HG02981 (cell line): ENCODE data around the gene SDK2.
"Not testable (repeated sequence)": the region's sequence is repeated elsewhere in the genome, so short reads cannot be mapped to it uniquely, and the experiment has no call there.

ENCODE experiments used
- ATAC-seq: cut with Tn5 transposase; IDR thresholded peaks from one replicate; pipeline ENCODE4 v1.9.1; 2021; ENCODE audit warnings: mild to moderate bottlenecking, moderate library complexity; ENCODE audit not compliant: unreplicated experiment

SDK2 gene

DNA sequence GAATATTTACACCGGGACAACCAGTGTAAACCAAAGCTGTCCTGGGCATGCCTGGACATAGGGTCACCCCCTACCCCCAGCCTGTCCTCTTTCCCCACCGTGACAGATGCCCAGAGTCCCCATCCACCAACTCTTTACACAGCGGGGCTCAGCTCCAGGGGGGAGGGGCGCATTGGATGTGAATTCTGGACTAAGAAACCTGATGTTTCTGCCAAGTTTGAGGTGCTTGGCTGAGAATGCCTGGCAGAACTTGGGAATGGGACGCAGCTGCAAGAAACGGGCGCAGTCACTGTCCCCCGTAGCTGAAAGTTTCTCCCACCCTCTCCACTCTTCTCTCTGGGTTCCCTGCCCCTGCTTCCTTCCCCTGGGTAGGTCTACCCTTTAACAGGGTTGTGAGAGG is 264.4 kb downstream of the SDK2 start:
- ATAC-seq, result no peak

GRCh38 chr17:73378974-73379470 is 265.2 kb downstream of the SDK2 start:
- no peak for ATAC-seq

GRCh38 chr17:73376636-73377035 is 267.6 kb downstream of the SDK2 start:
- ATAC-seq, result no peak

GRCh38 chr17:73376152-73376551 is 268.1 kb downstream of the SDK2 start:
- ATAC-seq, result no peak

GRCh38 chr17:73371836-73372235 is 272.4 kb downstream of the SDK2 start:
- no peak for ATAC-seq

DNA sequence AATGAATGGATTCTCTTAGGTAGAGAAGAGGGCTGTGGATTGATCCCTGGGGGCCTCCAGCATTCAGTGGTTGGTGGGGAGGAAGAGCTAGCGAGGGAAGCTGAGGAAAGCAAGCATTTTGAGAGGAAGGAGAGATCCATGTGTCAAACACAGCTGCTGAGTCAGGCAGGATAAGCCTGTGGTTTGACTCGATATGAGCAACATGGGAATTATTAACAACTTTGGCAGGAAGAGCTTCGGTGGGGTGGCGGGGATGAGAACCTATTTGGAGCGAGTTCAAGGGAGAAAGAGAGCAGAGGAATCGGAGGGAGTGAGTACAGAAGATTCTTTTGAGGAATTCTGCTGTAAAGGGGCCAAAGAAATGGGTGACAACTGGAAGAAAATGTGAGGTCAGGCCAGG is 273.0 kb downstream of the SDK2 start:
- no peak for ATAC-seq

DNA sequence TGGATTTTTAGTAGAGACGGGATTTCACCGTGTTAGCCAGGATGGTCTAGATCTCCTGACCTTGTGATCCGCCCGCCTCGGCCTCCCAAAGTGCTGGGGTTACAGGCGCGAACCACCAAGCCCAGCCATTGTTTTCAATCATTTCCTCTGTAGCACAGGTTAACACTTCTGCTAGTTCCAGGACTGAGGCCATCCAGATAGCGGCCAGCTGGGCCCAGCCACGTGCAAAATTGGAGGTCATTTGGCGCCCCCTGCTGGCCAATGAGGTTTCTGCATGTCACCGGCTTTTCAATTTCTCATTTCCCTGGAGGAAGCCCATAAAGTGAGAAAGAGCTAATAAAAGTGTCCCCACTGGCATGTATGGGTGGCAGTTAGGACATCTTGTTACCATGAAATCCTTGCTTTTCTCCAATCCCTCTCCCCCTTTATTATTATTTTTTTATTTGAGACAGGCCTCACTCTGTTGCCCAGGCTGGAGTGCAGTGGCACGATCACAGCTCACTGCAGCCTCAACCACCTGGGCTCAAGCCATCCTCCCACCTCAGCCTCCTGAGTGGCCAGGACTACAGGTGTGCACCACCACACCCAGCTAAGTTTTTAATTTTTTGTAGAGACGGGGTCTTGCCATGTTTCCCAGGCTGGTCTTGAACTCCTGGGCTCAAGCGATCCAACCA is 274.3 kb downstream of the SDK2 start:
- not testable (repeated sequence) for ATAC-seq

DNA sequence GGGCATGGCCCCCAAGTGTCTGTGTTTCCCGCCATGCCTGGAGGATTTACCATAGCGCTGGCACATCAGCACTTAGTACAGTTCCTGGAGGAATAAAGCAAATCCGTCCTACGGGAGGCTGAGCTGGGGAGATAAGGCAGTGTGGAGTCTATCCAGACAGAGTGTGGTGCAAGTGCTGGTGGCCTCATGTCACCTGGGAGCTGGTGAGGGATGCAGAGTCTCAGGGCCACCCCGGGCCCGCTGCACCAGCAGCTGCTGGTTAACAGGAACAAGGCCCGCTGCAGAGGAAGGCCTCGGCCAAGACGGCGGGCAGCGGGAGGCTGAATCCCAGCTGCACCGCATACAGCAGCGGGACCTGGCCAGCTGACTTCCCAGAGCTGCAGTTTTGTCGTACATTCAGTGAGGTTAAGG is 275.1 kb downstream of the SDK2 start:
- no peak for ATAC-seq

DNA sequence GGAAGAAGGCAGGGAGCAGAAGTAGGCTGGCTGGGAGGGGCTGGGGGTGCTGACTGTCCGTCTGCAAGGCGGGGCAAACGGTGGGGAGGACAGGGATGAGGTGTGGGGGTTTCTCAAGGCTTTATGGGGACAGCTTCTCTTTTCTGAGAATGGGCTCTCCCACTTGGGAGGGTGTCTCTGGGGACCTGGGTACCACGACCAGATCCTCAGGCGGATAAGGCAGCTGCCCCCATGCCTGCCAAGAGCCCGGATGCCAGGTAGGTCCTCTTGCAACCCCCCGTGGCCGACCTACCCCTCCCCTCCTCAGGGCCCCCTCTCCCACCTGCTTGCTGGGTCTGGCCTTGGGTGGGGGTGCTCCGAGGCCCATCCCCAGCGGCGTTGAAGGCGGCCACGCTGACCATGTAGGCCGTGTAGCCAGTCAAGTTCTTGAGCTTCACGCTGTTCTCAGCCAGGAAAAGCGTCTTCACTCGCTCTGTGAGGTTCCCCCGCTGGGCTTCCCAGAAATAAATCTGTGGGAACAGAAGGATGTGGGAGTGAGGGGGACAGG is 276.1 kb downstream of the SDK2 start:
- no peak for ATAC-seq

DNA sequence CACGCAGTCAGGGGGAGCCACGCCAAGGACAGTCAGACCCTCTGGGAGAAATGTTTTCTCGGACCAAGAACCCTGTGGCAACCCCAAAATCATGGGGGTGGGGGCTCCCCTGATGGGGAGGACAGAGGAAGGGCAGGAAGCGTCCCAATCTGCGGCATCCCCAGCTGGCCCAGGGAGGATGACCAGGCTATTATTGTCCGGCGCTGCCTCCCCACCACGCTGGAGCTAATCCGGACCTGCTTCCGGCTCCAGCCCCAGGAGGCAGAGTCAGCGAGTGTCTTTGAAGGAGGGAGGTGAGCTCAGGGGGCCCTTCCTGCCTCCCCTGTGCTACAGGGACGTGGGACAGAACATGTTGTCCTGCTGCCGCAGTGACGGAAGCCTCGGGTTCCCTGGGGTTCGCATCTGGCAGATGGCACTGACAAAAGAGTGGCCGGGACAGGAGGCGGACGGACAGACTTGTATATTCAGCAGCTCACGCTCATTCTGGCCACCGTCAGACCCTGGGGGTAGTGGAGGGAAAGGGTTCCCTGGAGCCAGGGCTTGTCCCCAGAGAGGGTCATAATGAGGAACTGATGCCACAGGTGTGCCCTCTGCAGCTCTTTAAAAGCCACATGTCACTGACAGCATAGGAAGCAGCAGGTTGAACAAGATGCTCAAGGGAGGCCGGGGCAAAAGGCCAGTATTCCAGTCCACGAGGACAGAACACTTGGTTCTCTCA is 278.2 kb downstream of the SDK2 start:
- ATAC-seq, result no peak

GRCh38 chr17:73365301-73365874 is 278.9 kb downstream of the SDK2 start:
- ATAC-seq, result no peak

DNA sequence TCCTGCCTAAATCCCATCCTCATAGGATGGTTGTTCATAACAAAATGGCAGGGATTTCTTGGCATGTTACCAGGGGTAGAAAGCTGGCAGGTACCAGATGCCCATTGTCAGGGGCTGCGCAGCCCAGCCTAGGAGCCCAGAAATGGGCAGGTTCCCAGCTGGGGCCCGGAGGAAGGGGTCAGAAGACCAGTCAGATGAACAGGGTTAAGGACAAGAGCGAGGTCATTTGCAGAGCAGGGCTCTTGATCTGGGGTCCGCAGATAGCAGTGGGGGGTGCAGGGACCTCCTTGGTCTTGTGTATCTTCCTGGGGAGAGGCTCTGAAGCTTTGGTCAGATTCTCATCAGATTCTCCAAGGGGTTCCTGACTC is 280.1 kb downstream of the SDK2 start:
- no peak for ATAC-seq

GRCh38 chr17:73363442-73364154 is 280.6 kb downstream of the SDK2 start:
- ATAC-seq, result no peak

DNA sequence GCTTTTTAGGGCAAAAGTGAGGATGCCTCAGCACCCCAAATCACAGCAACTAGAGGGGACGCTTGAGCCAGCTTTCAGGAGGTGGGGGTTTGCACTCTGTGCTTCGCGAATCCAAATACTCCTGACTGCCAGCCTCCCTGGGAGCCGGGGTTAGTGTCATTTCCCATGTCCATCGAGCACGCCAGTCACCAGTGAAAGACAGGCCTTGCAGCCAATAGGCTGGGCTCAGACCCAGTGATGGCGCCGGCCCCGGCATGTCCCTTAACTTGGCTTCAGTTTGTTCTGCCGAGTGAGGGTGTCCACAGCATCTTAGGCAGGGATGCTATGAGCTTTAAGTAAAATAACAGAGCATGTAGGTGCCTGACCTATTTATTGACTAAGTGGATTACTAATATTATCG is 281.5 kb downstream of the SDK2 start:
- no peak for ATAC-seq

DNA sequence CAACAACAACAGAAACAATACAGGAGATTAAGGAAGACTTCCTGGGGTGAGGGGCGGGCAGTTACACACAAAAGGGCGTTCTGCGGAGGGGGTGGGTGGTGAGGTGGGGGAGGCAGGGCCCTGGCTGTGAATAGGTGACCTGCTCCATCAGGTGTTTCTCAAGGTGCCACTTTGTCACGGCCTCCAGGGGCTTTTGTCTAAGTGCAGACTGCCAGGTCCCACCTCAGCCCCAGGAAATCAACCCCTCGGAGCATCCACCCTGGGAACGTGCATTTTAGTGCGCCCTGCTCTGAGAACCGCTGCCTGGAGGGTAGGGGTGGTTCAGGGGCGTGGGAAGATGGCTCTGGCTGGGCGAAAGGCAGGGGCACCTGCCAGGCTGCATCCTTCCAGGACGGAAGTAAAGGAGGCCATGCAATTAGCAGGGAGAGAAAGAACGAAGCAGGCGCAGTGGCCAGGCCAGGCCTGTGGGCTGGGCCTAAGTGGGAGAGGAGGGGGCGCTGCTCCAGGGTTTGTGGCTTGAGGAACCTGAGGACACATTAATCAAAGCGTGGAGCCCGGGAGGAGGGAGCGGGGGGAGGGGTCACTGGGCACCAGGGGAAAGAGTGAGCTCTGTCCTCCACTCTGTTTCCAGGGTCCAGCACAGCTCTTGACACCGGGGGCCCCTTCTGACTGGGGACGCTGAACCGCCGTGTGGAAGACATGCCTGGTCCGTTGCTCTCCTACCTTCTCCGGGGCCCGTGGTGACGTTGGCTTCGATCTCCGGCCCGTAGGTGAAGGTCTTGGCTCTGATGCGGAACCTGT is 283.1 kb downstream of the SDK2 start:
- no peak for ATAC-seq

GRCh38 chr17:73359987-73360410 is 284.2 kb downstream of the SDK2 start:
- no peak for ATAC-seq

- no peak for ATAC-seq
Measured at GRCh38 chr17:73359352-73359751, 284.9 kb downstream of the SDK2 start.

DNA sequence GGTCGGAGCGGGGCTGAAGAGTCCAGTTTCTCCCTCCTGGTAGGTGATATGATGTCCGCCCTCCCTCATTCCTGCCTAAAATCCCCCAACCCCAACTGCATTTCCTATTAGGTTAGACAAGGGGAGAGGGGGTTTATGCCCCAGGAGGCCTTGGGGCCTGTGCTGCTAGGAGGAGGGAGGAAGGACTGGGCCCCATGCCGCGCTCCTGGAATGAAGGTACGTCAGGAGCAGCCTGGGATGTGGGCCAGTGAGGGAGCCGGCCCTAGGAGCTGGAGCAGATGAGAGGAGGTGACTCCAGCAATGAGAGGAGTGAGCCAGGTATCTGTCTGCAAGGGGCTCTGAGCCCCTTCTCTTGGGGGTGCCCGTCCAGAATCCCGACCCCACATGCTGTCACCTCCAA is 285.6 kb downstream of the SDK2 start:
- no peak for ATAC-seq

GRCh38 chr17:73357981-73358380 is 286.3 kb downstream of the SDK2 start:
- no peak for ATAC-seq

GRCh38 chr17:73357318-73357717 is 286.9 kb downstream of the SDK2 start:
- no peak for ATAC-seq
